NCI-H2171 (cell line): ENCODE data around the gene TMEM164.

Experiments
- DNase-seq: peaks from one replicate; lab custom pipeline; 2025; lab: John Stamatoyannopoulos, UW

The TMEM164 gene

GRCh38 chrX:110037178-110037577, 34.3 kb downstream of the TMEM164 start:
- DNase-seq = no peak

GRCh38 chrX:110038900-110039299, 36.0 kb downstream of the TMEM164 start:
- DNase-seq = no peak

- DNase-seq = no peak
These were observed 39.1 kb downstream of the TMEM164 start for GRCh38 chrX:110041980-110042379.

DNA sequence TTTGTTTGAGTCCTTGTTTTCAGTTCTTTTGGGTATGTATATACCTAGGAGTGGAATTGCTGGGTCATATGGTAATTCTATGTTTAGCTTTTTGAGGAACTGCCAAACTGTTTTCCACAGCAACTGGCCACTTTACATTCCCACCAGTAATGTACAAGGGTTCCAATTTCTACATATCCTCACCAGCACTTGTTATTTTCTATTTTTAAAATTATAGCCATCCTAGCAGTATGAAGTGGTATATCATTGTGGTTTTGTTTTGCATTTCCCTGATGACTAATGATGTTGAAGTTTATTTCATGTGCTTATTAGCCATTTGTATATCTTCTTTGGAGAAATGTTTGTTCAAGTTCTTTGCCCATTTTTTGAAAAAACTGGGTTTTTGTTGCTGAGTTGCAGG, 39.6 kb downstream of the TMEM164 start:
- no peak for DNase-seq

DNA sequence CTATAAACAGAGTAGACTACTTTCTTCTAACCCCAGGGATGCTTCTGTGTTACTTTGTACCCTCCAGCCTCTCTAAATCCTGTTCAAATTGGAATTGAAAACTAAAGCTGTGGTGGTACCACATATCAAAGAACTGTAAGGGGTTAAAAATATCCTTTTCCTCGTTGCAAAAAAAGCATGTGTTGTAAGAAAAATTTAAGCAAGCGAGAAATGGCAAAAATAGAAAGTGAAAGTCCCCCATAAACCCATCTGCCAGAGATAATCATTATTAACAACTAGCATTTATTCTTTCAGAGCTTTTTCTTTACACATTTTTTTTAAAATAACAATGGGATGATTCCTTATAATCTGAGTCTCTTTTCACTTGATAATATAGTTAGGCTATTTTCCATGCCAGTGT, 40.6 kb downstream of the TMEM164 start:
- no peak for DNase-seq

GRCh38 chrX:110044346-110045249, 41.7 kb downstream of the TMEM164 start:
- peak; percentile 51 for DNase-seq

DNA sequence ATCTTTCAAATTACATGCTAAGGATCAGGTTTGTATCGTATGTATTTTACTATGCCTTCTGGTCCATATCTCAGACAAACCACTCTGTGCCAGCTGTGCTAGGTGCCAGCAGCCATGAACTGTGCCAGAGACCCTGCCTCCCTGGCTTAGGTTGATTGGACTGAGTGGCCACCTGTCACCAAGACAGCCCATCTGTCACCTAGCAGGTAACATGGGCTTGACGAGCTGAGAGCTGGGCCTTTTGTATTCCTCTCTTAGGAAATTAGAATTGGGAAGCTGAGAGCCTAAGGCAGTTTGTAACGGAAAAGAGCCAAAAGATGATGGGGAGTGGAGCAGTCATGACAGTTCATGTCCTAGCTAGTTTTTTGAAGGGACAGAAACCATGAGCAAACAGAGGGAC, 42.5 kb downstream of the TMEM164 start:
- DNase-seq = peak; percentile 71

GRCh38 chrX:110046001-110046400, 43.1 kb downstream of the TMEM164 start:
- DNase-seq = no peak

GRCh38 chrX:110046971-110047370, 44.1 kb downstream of the TMEM164 start:
- DNase-seq = no peak

GRCh38 chrX:110049096-110049495, 46.2 kb downstream of the TMEM164 start:
- DNase-seq = no peak

DNA sequence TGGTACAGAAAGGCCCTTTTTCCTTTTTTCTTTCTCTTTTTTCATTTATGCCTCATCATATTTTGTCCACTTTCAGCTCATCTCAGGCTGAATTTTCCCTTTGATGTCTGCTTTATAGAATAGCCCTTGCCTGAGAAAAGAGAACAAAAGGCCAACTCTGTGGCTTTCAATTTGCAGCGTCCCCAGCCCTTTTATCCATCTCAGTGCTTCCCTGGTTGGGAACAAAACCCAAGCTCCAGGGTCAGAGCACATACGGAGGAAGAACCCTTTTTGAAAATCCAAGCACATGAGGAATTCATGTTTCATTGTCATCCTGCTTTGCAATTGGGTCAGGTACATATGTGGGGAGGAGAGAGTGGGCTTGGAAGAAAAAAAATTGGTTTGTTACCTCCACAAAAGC, 47.5 kb downstream of the TMEM164 start:
- DNase-seq = no peak

- no peak for DNase-seq
These were observed 48.0 kb downstream of the TMEM164 start for GRCh38 chrX:110050901-110051300.

GRCh38 chrX:110051559-110051958, 48.6 kb downstream of the TMEM164 start:
- DNase-seq = no peak

- DNase-seq = no peak
These were observed 49.4 kb downstream of the TMEM164 start for GRCh38 chrX:110052303-110052702.

DNA sequence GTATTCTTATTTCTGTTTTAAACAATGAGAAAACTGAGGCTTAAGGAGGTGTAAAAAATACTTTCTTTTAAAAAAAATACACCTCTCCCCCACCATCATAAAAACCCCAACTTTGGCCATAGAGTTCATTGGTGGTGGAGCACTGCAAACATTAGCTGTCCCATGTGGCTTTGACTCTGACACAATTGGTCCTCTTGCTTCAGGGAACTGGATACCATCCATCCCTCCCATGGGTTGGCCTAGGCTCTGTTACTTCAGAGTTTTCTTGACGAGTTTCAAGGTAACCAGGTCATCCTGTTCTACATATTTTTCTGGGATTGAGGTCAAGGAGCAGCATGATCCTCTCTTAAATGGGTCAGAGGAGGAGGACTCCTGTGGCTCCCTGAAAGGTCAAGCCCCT, 50.5 kb downstream of the TMEM164 start:
- DNase-seq = no peak

- DNase-seq = no peak
These were observed 52.7 kb downstream of the TMEM164 start for GRCh38 chrX:110055616-110056015.

GRCh38 chrX:110056419-110056818, 53.5 kb downstream of the TMEM164 start:
- DNase-seq = no peak

GRCh38 chrX:110059410-110059809, 56.5 kb downstream of the TMEM164 start:
- no peak for DNase-seq

DNA sequence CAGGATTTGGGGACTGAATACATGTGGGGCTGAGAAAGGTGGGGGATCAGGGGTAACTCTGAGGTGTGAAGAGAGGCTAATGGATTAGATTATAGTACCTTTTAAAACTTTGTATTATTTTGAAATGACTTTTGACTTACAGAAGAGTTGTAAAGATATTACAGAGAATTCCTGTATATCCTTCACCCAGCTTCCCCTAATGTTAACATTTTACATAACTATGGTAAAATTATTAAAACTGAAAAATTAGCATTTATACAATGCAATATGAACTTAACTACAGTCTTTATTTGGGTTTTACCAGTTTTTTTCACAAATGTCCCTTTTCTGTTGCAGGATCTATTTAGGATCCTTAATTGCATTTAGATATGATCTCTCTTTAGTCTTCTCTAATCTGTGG, 57.4 kb downstream of the TMEM164 start:
- DNase-seq = no peak

DNA sequence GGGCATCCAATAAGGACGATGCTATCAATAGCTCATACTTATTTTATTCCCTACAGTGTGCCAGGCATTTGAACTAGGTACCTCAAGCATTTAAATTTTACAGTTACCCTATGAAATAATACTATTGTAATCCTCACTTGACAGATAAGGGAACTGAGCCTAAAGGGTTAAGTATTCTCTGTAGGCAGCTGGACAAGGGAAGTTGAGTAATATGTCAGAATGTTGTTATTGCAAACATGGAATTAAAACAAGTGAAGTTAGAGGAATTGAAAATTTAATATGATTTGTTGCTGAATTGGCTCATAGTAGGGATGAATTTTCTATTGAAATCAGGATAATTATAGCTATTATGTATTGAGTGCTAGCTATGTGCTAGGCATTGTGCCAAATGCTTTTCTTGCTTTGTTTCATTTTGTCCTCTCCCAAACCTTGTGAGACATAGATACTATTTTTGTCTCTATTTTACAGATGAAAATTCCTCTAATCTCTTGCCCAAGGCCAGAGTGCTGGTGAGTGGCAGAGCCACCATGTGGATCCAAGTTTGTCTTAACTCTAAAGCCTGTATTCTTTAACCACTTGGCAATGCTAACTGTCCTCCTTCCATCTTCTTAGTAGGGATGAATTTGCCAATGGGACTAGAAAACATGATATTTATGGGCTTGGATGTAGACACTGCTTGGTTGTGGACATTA, 58.1 kb downstream of the TMEM164 start:
- DNase-seq = no peak

DNA sequence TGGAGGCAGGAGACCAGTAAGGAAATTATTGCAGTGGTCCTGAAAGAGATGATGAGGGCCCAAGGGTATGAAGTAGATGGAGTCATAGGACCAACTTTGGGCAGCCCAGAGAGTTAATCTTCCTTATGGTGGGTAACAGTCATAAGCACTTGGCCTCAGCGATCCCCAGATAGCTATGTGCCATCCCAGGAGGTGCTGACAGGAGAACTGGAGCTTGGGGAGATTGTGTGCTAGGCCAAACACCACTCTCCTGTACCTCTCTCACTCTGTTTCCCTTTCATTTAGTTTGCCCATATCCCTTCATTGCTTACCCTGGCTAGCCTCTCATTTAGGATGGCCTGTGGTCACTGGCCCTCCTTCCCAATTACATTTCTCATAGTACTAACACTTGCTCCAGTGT, 60.0 kb downstream of the TMEM164 start:
- DNase-seq = no peak

DNA sequence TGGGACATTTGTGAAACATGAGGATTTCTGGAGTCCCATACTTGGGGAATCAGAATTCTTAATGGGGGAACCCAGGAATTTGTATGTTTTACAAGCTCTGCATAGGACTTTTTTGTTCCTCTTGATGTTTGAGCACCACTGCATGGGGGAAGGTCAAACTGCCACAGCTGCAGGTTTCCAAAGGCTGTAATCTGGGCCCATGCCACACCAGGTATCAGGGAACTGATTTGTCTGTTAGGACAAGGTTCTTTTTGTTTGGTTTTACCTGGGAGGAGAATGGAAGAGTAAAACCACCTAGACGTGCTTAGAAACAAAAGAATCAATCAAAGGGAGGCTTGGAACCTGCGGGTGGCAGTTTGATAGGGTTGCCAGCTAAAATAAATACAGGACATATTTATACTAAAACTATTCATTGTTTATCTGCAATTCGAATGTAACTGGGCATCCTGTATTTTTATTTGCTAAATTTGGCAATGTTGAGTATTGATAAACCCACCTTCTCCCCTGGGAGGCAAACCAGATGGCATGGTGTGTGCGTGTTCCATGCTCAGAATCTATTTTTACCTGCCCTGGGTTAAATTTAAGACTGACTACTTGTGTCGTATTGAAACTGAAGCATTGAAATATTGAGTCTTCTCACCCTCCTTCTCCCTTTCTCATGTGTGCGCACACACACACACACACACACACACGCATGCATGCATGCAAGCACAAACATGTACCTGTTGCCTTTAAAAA, 63.7 kb downstream of the TMEM164 start:
- peak; percentile 10 for DNase-seq

- no peak for DNase-seq
These were observed 68.1 kb downstream of the TMEM164 start for GRCh38 chrX:110070970-110071369.
